Ovary (tissue), 9 donors: ENCODE results near the gene ANXA11. TPM values are rescaled to one million over a fixed set of nuclear protein-coding genes. Genes with fewer than 3 reads are reported as not detected.

ENCODE experiments used
- DNase-seq, 5 donors: peaks; one replicate each; pipeline ENCODE4 v3.0.0-alpha.2; 2019 to 2020
- H3K27ac ChIP-seq, 2 donors: fragments of 200-600 bp; one replicate each; pipeline versions ENCODE4 v1.5.1 to v1.8.0; 2019 to 2022
- H3K27me3 ChIP-seq: fragments of 200-600 bp; one replicate; pipeline ENCODE4 v1.8.0; 2022
- H3K36me3 ChIP-seq: fragments of 200-600 bp; sonication (generic); one replicate; pipeline ENCODE4 v1.5.1; 2019
- H3K4me1 ChIP-seq: one replicate; pipeline ENCODE4 v1.8.1; 2013; ENCODE audit warnings: mild to moderate bottlenecking, moderate library complexity; ENCODE audit not compliant: insufficient read depth
- H3K4me3 ChIP-seq: fragments of 200-600 bp; sonication (generic); one replicate; pipeline ENCODE4 v1.5.1; 2017
- H3K9me3 ChIP-seq, 2 donors: fragments of 200-600 bp in 1 of 2; sonication (generic) in 1 of 2; one replicate each; pipeline versions ENCODE4 v1.5.1 to v1.8.1; 2013 to 2019; ENCODE audit warnings: mild to moderate bottlenecking in 1 of 2, moderate library complexity in 1 of 2
- CTCF ChIP-seq, 3 donors: fragments of 450-650 bp in 2 of 3; fragments of 200-600 bp in 1 of 3; IDR thresholded peaks; one replicate each; pipeline versions ENCODE4 v1.5.1 to v1.8.0; 2016 to 2022; ENCODE audit warnings: antibody characterized with exemption in 3 of 3, mild to moderate bottlenecking in 1 of 3
- EP300 ChIP-seq: sonication (generic); formaldehyde crosslinking; IDR thresholded peaks from one replicate; pipeline ENCODE4 v1.6.1; 2017; ENCODE audit warnings: antibody characterized with exemption
- POLR2A ChIP-seq: fragments of 450-650 bp; IDR thresholded peaks from one replicate; pipeline ENCODE4 v1.6.1; 2017; ENCODE audit warnings: antibody characterized with exemption, mild to moderate bottlenecking, moderate library complexity
- WGBS, 3 donors: extraction: QIAGEN DNeasy Blood & Tissue Kit in 1 of 3; methylation state at CpG; one replicate each; pipeline versions ENCODE4 v1.1.5 to v1.1.7; 2013 to 2017; 5-methylcytosine and 5-hydroxymethylcytosine counted together
- intact Hi-C, 4 donors: fragments of 100-400 bp; cut with DNase I; formaldehyde crosslinking; loops; one replicate each; pipeline versions ENCODE4 v1.11.0 to v1.15.1; 2022 to 2023
- polyA plus RNA-seq, 2 donors: library from polyadenylated mRNA; stranded (reverse); fragments of 200-250 nt in 1 of 2; fragments of 350-450 nt in 1 of 2; fragmentation: Illumina TruSeq in 1 of 2; extraction: RNeasy Lipid Tissue Mini Kit (QIAGEN cat#74804) in 1 of 2; gene quantifications; one replicate each; pipeline ENCODE4 v1.2.3, GENCODE V29; 2013 to 2014
- total RNA-seq, 7 donors: library from RNA; depleted of rRNA in 2 of 7; stranded (reverse); fragments of >200 nt in 2 of 7; fragmentation: NEBNext Ultra II Directional in 3 of 7; extraction: Animal tissue kit (Norgen Biotek cat#: 25700) in 3 of 7; gene quantifications; one replicate each; pipeline versions ENCODE4 v1.1.0 to v1.2.4, GENCODE V29; 2016 to 2023
- donor health status: DM: no; HTN: no; CAD: no; lungs with moderate emphysema.
- donor health status: DM: no; HTN: no; CAD: no.
- donor health status: Bipolar disorder and iron deficiency.
- donor health status: DM: yes; HTN: yes; CAD: no.
- donor health status: DM: no; HTN: no; CAD: no.
- donor health status: DM: yes; HTN: yes; CAD: no.

The ANXA11 gene
- total and polyA plus RNA-seq, 9 donors = 44.2 to 372 (median 137) TPM

GRCh38 chr10:80133206-80133605, 72.1 kb downstream of the ANXA11 start:
- WGBS, 3 donors = 31 to 41% (median 38%) methylated on average over 6 of the region's 6 CpGs
- H3K27ac ChIP-seq = no peak overlapping the region
- no peak for TF ChIP-seq CTCF (IDR thresholded peaks at IDR 0.05)
- TF ChIP-seq EP300 = no peak
- TF ChIP-seq POLR2A = no peak
- DNase-seq = peak in 1 of 5 donors; percentile 40
- H3K36me3 ChIP-seq = no peaks in the 10 kb centered on the region
- no peaks in the 10 kb centered on the region for H3K4me1 ChIP-seq
- intact Hi-C loops = loop anchor here in 1 of 4 donors (10.0 kb wide), 1 partner anchor 58 kb away; the partner anchor contains the start of gene TMEM254
- no peaks in the 10 kb centered on the region for H3K9me3 ChIP-seq
- H3K4me3 ChIP-seq = no peak overlapping the region
- no peaks in the 10 kb centered on the region for H3K27me3 ChIP-seq

GRCh38 chr10:80132299-80133139, 72.8 kb downstream of the ANXA11 start, which contains the start of gene PLAC9:
Gene PLAC9, plus strand, starts transcription at chr10:80132730. Its CDS starts 33 bp downstream, at chr10:80132763.
- TF ChIP-seq EP300 = no peak
- TF ChIP-seq CTCF (IDR thresholded peaks at IDR 0.05) = no peak
- TF ChIP-seq POLR2A = no peak
- H3K27me3 ChIP-seq = no peaks in the 10 kb centered on the region
- H3K4me3 ChIP-seq = peak within 1 kb of the TSS; percentile 30
- no peaks in the 10 kb centered on the region for H3K9me3 ChIP-seq
- intact Hi-C loops = loop anchor here in 1 of 4 donors (10.0 kb wide), 1 partner anchor 58 kb away; the partner anchor contains the start of gene TMEM254
- H3K27ac ChIP-seq = peak within 1 kb of the TSS; percentile 23 to 49
- H3K4me1 ChIP-seq = no peaks in the 10 kb centered on the region
- WGBS, 3 donors = 1 to 3% (median 1%) methylated on average over 42 to 58 of the region's 58 CpGs
- peak; percentile 30 to 66 (median 44) for DNase-seq
- no peaks in the 10 kb centered on the region for H3K36me3 ChIP-seq

- no peak overlapping the region for H3K27ac ChIP-seq
- intact Hi-C loops = loop anchor here in 1 of 4 donors (10.0 kb wide), 1 partner anchor 57 kb away; the partner anchor contains the start of gene TMEM254
- 73 to 84% (median 81%) methylated on average over 6 of the region's 6 CpGs for WGBS, 3 donors
Observed at GRCh38 chr10:80131499-80131901, 73.8 kb downstream of the ANXA11 start.

GRCh38 chr10:80126876-80127275, 78.5 kb downstream of the ANXA11 start:
- no peak for DNase-seq
- Histone ChIP-seq H3K27ac (no peak overlapping the region), H3K4me1 (no peaks in the 10 kb centered on the region), H3K4me3 (no peak overlapping the region), H3K9me3 (no peaks in the 10 kb centered on the region), H3K27me3 (no peaks in the 10 kb centered on the region), H3K36me3 (no peaks in the 10 kb centered on the region)
- WGBS, 3 donors = 45 to 69% (median 51%) methylated on average over 4 of the region's 4 CpGs
- TF ChIP-seq CTCF (IDR thresholded peaks at IDR 0.05) (no peak), EP300 (no peak), POLR2A (no peak)
- intact Hi-C loops = no loop called here

More at GRCh38 chr10:80131499-80131901, 73.8 kb downstream of the ANXA11 start:
- H3K4me1 ChIP-seq = no peaks in the 10 kb centered on the region
- H3K27me3 ChIP-seq = no peaks in the 10 kb centered on the region
- DNase-seq = no peak
- no peak overlapping the region for H3K4me3 ChIP-seq
- H3K36me3 ChIP-seq = no peaks in the 10 kb centered on the region
- TF ChIP-seq POLR2A = no peak
- no peak for TF ChIP-seq CTCF (IDR thresholded peaks at IDR 0.05)
- TF ChIP-seq EP300 = no peak
- H3K9me3 ChIP-seq = no peaks in the 10 kb centered on the region
